Stomach (tissue), 9 donors: ENCODE results near the gene RASAL2. TPM values are rescaled to one million over a fixed set of nuclear protein-coding genes. Genes with fewer than 3 reads are reported as not detected.
A peak's percentile ranks its signal among the peaks of the same experiment; 100 is the strongest.

ENCODE experiments used
- DNase-seq, 2 donors: peaks; one replicate each; pipeline versions ENCODE4 v3.0.0 to v3.0.0-alpha.2; 2013 to 2019
- H3K27ac ChIP-seq, 5 donors: fragments of 200-600 bp in 4 of 5; sonication (generic) in 4 of 5; one replicate each; pipeline ENCODE4 v1.5.1; 2013 to 2019; ENCODE audit warnings: mild to moderate bottlenecking in 1 of 5, moderate library complexity in 1 of 5
- H3K27me3 ChIP-seq, 3 donors: fragments of 200-600 bp; sonication (generic); one replicate each; pipeline ENCODE4 v1.5.1; 2017 to 2019; ENCODE audit warnings: mixed run types in 1 of 3
- H3K36me3 ChIP-seq, 4 donors: fragments of 200-600 bp; sonication (generic); 1 replicate in 3 of 4; 2 replicates in 1 of 4; pipeline ENCODE4 v1.5.1; 2016 to 2019
- H3K4me1 ChIP-seq, 4 donors: fragments of 200-600 bp; sonication (generic); one replicate each; pipeline ENCODE4 v1.5.1; 2016 to 2019
- H3K4me3 ChIP-seq, 4 donors: fragments of 200-600 bp; sonication (generic) in 3 of 4; one replicate each; pipeline ENCODE4 v1.5.1; 2016 to 2019; ENCODE audit warnings: mild to moderate bottlenecking in 1 of 4
- H3K9me3 ChIP-seq, 4 donors: fragments of 200-600 bp; sonication (generic); one replicate each; pipeline ENCODE4 v1.5.1; 2016 to 2019
- CTCF ChIP-seq, 7 experiments: fragments of 450-650 bp in 4 of 7; fragments of 200-600 bp in 3 of 7; sonication (generic) in 3 of 7; IDR thresholded peaks; one replicate each; pipeline ENCODE4 v1.5.1; 2016 to 2019; ENCODE audit warnings: antibody characterized with exemption in 7 of 7, control low read depth in 2 of 7, mild to moderate bottlenecking in 1 of 7
- EP300 ChIP-seq: sonication (generic); formaldehyde crosslinking; IDR thresholded peaks from one replicate; pipeline ENCODE4 v1.6.1; 2017; ENCODE audit warnings: antibody characterized with exemption
- POLR2A ChIP-seq, 4 donors: fragments of 450-650 bp; IDR thresholded peaks; one replicate each; pipeline ENCODE4 v1.6.1; 2016; ENCODE audit warnings: antibody characterized with exemption in 4 of 4, control low read depth in 2 of 4, mild to moderate bottlenecking in 1 of 4, moderate library complexity in 1 of 4
- POLR2AphosphoS5 ChIP-seq, 3 donors: sonication (generic); formaldehyde crosslinking; IDR thresholded peaks; one replicate each; pipeline ENCODE4 v1.6.1; 2016; ENCODE audit warnings: antibody characterized with exemption in 3 of 3
- WGBS, 5 donors: extraction: QIAGEN DNeasy Blood & Tissue Kit in 3 of 5; methylation state at CpG; one replicate each; pipeline versions ENCODE4 v1.1.5 to v1.1.7; 2013 to 2018; 5-methylcytosine and 5-hydroxymethylcytosine counted together
- intact Hi-C: fragments of 100-400 bp; cut with DNase I; formaldehyde crosslinking; loops from one replicate; pipeline ENCODE4 v1.15.1; 2023; ENCODE audit warnings: low total_unique reads
- polyA plus RNA-seq, 3 donors: library from polyadenylated mRNA; stranded (reverse); fragments of 200-250 nt; gene quantifications; one replicate each; pipeline ENCODE4 v1.2.3, GENCODE V29; 2013
- total RNA-seq, 5 donors: library from RNA; depleted of rRNA; stranded (reverse); fragments of >200 nt; gene quantifications; one replicate each; pipeline versions ENCODE4 v1.1.0 to v1.2.3, GENCODE V29; 2014 to 2016
- donor health status: healthy with polysubstance abuse.
- donor health status: Bipolar disorder and iron deficiency.
- donor health status: healthy.

Gene RASAL2
- total and polyA plus RNA-seq, 8 donors, result 1.2 to 47.5 (median 14.3) TPM

DNA sequence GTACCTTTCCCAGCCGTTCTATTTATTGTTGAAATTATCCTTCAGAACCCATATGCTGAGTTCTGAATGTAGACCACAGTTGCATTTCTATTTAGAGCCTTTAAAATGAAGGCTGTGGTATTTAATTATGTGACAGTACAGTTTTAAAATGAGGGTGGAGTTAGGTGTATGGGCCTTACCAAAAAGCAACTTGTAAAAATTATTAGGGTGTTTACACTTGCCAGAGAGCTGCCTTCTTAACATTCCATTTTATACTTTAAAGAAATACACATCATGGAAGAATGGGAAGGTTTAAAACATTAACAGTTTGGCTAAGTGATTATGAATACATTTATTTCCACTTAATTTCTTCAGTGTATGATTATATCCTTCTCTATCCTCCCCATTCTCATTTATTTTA lies 75.7 kb downstream of the RASAL2 start:
- Histone ChIP-seq H3K4me1 (peaks cover 0 to 6% (median 2%) of the 10 kb centered on the region in 4 donors), H3K36me3 (no peaks in the 10 kb centered on the region), H3K27me3 (no peaks in the 10 kb centered on the region), H3K4me3 (no peak overlapping the region), H3K9me3 (no peaks in the 10 kb centered on the region), H3K27ac (no peak overlapping the region)
- DNase-seq, result no peak
- TF ChIP-seq POLR2A (IDR thresholded peaks at IDR 0.05), result no peak
- TF ChIP-seq CTCF (IDR thresholded peaks at IDR 0.05), result no peak
- TF ChIP-seq POLR2AphosphoS5 (IDR thresholded peaks at IDR 0.05), result no peak
- TF ChIP-seq EP300, result no peak
- intact Hi-C loops, result no loop called here
- 84 to 96% (median 88%) methylated on average over 1 of the region's 1 CpG for WGBS, 5 donors

GRCh38 chr1:178172939-178173338 lies 79.0 kb downstream of the RASAL2 start:
- no peaks in the 10 kb centered on the region for H3K27me3 ChIP-seq
- no peaks in the 10 kb centered on the region for H3K9me3 ChIP-seq
- intact Hi-C loops, result no loop called here
- H3K4me3 ChIP-seq, result no peak overlapping the region
- DNase-seq, result no peak
- no peak overlapping the region for H3K27ac ChIP-seq
- peaks cover 0 to 9% (median 2%) of the 10 kb centered on the region in 4 donors for H3K4me1 ChIP-seq
- no peaks in the 10 kb centered on the region for H3K36me3 ChIP-seq
- 76 to 85% (median 79%) methylated on average over 3 of the region's 3 CpGs for WGBS, 5 donors
- TF ChIP-seq CTCF (IDR thresholded peaks at IDR 0.05), result no peak
- TF ChIP-seq POLR2A (IDR thresholded peaks at IDR 0.05), result no peak

- intact Hi-C loops, result no loop called here
- DNase-seq, result peak in 1 of 2 donors; percentile 17
- peaks cover 0 to 9% (median 2%) of the 10 kb centered on the region in 4 donors for H3K4me1 ChIP-seq
- no peaks in the 10 kb centered on the region for H3K9me3 ChIP-seq
- no peak for TF ChIP-seq POLR2AphosphoS5 (IDR thresholded peaks at IDR 0.05)
- TF ChIP-seq CTCF (IDR thresholded peaks at IDR 0.05), result no peak
- TF ChIP-seq EP300, result no peak
- TF ChIP-seq POLR2A (IDR thresholded peaks at IDR 0.05), result no peak
- no peaks in the 10 kb centered on the region for H3K36me3 ChIP-seq
- H3K27me3 ChIP-seq, result no peaks in the 10 kb centered on the region
- H3K27ac ChIP-seq, result no peak overlapping the region
- WGBS, 5 donors, result 5 to 41% (median 16%) methylated on average over 1 of the region's 1 CpG
- no peak overlapping the region for H3K4me3 ChIP-seq
These were observed 80.6 kb downstream of the RASAL2 start for GRCh38 chr1:178174539-178174938.

GRCh38 chr1:178180405-178180804 lies 86.5 kb downstream of the RASAL2 start:
- DNase-seq, result no peak
- Histone ChIP-seq H3K27ac (no peak overlapping the region), H3K27me3 (no peaks in the 10 kb centered on the region), H3K4me3 (no peak overlapping the region), H3K36me3 (no peaks in the 10 kb centered on the region), H3K4me1 (no peaks in the 10 kb centered on the region), H3K9me3 (no peaks in the 10 kb centered on the region)
- intact Hi-C loops, result no loop called here
- TF ChIP-seq POLR2AphosphoS5 (IDR thresholded peaks at IDR 0.05), result no peak
- WGBS, 5 donors, result 91 to 97% (median 94%) methylated on average over 10 of the region's 10 CpGs

- Histone ChIP-seq H3K4me1 (no peaks in the 10 kb centered on the region), H3K27me3 (no peaks in the 10 kb centered on the region), H3K4me3 (no peak overlapping the region), H3K36me3 (no peaks in the 10 kb centered on the region), H3K27ac (no peak overlapping the region), H3K9me3 (no peaks in the 10 kb centered on the region)
- intact Hi-C loops, result no loop called here
- no peak for TF ChIP-seq CTCF (IDR thresholded peaks at IDR 0.05)
- no peak for TF ChIP-seq EP300
- no peak for TF ChIP-seq POLR2AphosphoS5 (IDR thresholded peaks at IDR 0.05)
- TF ChIP-seq POLR2A (IDR thresholded peaks at IDR 0.05), result no peak
- DNase-seq, result no peak
These were observed 89.9 kb downstream of the RASAL2 start for GRCh38 chr1:178183796-178184195.
